ENCODE measurements around the gene EVL.

EVL gene

GRCh38 chr14:100128688-100129087 lies 63.5 kb downstream of the EVL start:
- no peaks in the 10 kb centered on the region for H4K20me1 ChIP-seq (ENCODE audit: insufficient read depth, low read length, poor library complexity, severe bottlenecking)
- no peaks in the 10 kb centered on the region for H3K79me2 ChIP-seq (ENCODE audit: insufficient read depth, low read length)
- no peak overlapping the region for H3K9ac ChIP-seq (ENCODE audit: low read depth, low read length, poor library complexity, severe bottlenecking)
- H3K36me3 ChIP-seq (ENCODE audit: insufficient read depth, low read length), result peaks cover 95% of the 10 kb centered on the region; the same call in 1 of the 2 replicates
- no peaks in the 10 kb centered on the region for H3K9me2 ChIP-seq (replicated peaks; ENCODE audit: low read depth, low read length)
- no peak overlapping the region for H2AFZ ChIP-seq (ENCODE audit: low read length)
- no peaks in the 10 kb centered on the region for H3K9me3 ChIP-seq (ENCODE audit: insufficient read depth, low read depth, low read length)
- H3K4me2 ChIP-seq (ENCODE audit: low read depth, low read length, poor library complexity, severe bottlenecking), result no peak overlapping the region
- H3K4me3 ChIP-seq (ENCODE audit: low read length, poor library complexity, severe bottlenecking), result no peak overlapping the region
- no peaks in the 10 kb centered on the region for H3K27me3 ChIP-seq (ENCODE audit: insufficient read depth, low read length, poor library complexity, severe bottlenecking)
- no peaks in the 10 kb centered on the region for H3F3A ChIP-seq (ENCODE audit: low read depth)
- TF ChIP-seq, protein P1, sequence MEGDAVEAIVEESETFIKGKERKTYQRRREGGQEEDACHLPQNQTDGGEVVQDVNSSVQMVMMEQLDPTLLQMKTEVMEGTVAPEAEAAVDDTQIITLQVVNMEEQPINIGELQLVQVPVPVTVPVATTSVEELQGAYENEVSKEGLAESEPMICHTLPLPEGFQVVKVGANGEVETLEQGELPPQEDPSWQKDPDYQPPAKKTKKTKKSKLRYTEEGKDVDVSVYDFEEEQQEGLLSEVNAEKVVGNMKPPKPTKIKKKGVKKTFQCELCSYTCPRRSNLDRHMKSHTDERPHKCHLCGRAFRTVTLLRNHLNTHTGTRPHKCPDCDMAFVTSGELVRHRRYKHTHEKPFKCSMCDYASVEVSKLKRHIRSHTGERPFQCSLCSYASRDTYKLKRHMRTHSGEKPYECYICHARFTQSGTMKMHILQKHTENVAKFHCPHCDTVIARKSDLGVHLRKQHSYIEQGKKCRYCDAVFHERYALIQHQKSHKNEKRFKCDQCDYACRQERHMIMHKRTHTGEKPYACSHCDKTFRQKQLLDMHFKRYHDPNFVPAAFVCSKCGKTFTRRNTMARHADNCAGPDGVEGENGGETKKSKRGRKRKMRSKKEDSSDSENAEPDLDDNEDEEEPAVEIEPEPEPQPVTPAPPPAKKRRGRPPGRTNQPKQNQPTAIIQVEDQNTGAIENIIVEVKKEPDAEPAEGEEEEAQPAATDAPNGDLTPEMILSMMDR (conservative IDR thresholded peaks at IDR 0.05; ENCODE audit: low read length), result no peak
- no peaks in the 10 kb centered on the region for H3K4me1 ChIP-seq (ENCODE audit: insufficient read depth, low read length, poor library complexity, severe bottlenecking)

- no peak for TF ChIP-seq EZH2phosphoT487 (IDR thresholded peaks at IDR 0.05; ENCODE audit: borderline replicate concordance)
- TF ChIP-seq, protein P1 (conservative IDR thresholded peaks at IDR 0.05; ENCODE audit: low read length), result no peak
- no peaks in the 10 kb centered on the region for H3K4me1 ChIP-seq (ENCODE audit: insufficient read depth, low read length, poor library complexity, severe bottlenecking)
- no peaks in the 10 kb centered on the region for H3K27me3 ChIP-seq (ENCODE audit: insufficient read depth, low read length, poor library complexity, severe bottlenecking)
- H3K9me3 ChIP-seq (ENCODE audit: insufficient read depth, low read depth, low read length), result no peaks in the 10 kb centered on the region
- H2AFZ ChIP-seq (ENCODE audit: low read length), result no peak overlapping the region
- no peaks in the 10 kb centered on the region for H3K9me2 ChIP-seq (replicated peaks; ENCODE audit: low read depth, low read length)
- H3K9ac ChIP-seq (ENCODE audit: low read depth, low read length, poor library complexity, severe bottlenecking), result no peak overlapping the region
- H3K79me2 ChIP-seq (ENCODE audit: insufficient read depth, low read length), result no peaks in the 10 kb centered on the region
- no peaks in the 10 kb centered on the region for H3F3A ChIP-seq (ENCODE audit: low read depth)
- H4K20me1 ChIP-seq (ENCODE audit: insufficient read depth, low read length, poor library complexity, severe bottlenecking), result no peaks in the 10 kb centered on the region
- H3K4me3 ChIP-seq (ENCODE audit: low read length, poor library complexity, severe bottlenecking), result no peak overlapping the region
- H3K4me2 ChIP-seq (ENCODE audit: low read depth, low read length, poor library complexity, severe bottlenecking), result no peak overlapping the region
- peaks cover 95% of the 10 kb centered on the region; the same call in 1 of the 2 replicates for H3K36me3 ChIP-seq (ENCODE audit: insufficient read depth, low read length)
Observed at GRCh38 chr14:100129161-100129589, 64.0 kb downstream of the EVL start.

GRCh38 chr14:100130521-100130920 lies 65.3 kb downstream of the EVL start:
- Histone ChIP-seq H3K9me3 (ENCODE audit: insufficient read depth, low read depth, low read length) (no peaks in the 10 kb centered on the region), H2AFZ (ENCODE audit: low read length) (no peak overlapping the region), H3K9me2 (replicated peaks; ENCODE audit: low read depth, low read length) (no peaks in the 10 kb centered on the region), H4K20me1 (ENCODE audit: insufficient read depth, low read length, poor library complexity, severe bottlenecking) (no peaks in the 10 kb centered on the region), H3K4me3 (ENCODE audit: low read length, poor library complexity, severe bottlenecking) (no peak overlapping the region), H3K4me1 (ENCODE audit: insufficient read depth, low read length, poor library complexity, severe bottlenecking) (no peaks in the 10 kb centered on the region), H3K27me3 (ENCODE audit: insufficient read depth, low read length, poor library complexity, severe bottlenecking) (no peaks in the 10 kb centered on the region), H3K79me2 (ENCODE audit: insufficient read depth, low read length) (no peaks in the 10 kb centered on the region), H3F3A (ENCODE audit: low read depth) (no peaks in the 10 kb centered on the region), H3K9ac (ENCODE audit: low read depth, low read length, poor library complexity, severe bottlenecking) (no peak overlapping the region), H3K4me2 (ENCODE audit: low read depth, low read length, poor library complexity, severe bottlenecking) (no peak overlapping the region), H3K36me3 (ENCODE audit: insufficient read depth, low read length) (peaks cover 95% of the 10 kb centered on the region; the same call in 1 of the 2 replicates)
- no peak for TF ChIP-seq EZH2phosphoT487 (IDR thresholded peaks at IDR 0.05; ENCODE audit: borderline replicate concordance)
- TF ChIP-seq, protein P1 (conservative IDR thresholded peaks at IDR 0.05; ENCODE audit: low read length), result no peak

Data from Loucy (cell line).